GM12864 (cell line): Measurements from ENCODE around the gene ZCCHC13.

Experiments
- DNase-seq: peaks from one replicate; pipeline ENCODE4 v3.0.0-alpha.2; 2011; ENCODE audit warnings: low read depth
- H3K4me3 ChIP-seq: 2 replicates; pipeline ENCODE4 v1.5.1; 2011; ENCODE audit warnings: mild to moderate bottlenecking, low read depth, low read length, control low read depth
- TF ChIP-seq, protein P1 (sequence below): IDR thresholded peaks from 2 replicates; pipeline ENCODE4 v1.5.1; 2011; ENCODE audit warnings: low read depth, mild to moderate bottlenecking, moderate library complexity, low read length, control low read depth, inconsistent platforms; ENCODE audit errors: missing control alignments

The ZCCHC13 gene

DNA sequence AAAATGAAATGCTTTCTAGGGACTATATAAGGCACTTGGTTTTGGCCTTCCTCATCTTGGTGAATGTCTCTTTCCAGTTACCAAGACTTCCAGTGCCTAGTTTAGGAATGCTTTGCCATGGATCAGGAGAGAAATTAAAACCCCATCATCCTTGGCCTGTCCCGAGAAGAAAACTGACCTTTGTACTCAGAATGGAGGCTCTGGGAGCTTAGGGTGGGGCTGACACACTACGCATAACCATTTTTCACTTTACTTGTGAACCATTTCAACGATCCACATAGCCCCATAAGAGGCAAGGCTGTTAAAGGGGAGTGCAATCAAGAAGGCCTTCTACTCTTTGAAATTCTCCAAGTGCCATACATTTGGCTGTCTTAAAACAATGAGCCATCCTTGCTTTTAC is 26.7 kb upstream of the ZCCHC13 start:
- TF ChIP-seq, protein P1, sequence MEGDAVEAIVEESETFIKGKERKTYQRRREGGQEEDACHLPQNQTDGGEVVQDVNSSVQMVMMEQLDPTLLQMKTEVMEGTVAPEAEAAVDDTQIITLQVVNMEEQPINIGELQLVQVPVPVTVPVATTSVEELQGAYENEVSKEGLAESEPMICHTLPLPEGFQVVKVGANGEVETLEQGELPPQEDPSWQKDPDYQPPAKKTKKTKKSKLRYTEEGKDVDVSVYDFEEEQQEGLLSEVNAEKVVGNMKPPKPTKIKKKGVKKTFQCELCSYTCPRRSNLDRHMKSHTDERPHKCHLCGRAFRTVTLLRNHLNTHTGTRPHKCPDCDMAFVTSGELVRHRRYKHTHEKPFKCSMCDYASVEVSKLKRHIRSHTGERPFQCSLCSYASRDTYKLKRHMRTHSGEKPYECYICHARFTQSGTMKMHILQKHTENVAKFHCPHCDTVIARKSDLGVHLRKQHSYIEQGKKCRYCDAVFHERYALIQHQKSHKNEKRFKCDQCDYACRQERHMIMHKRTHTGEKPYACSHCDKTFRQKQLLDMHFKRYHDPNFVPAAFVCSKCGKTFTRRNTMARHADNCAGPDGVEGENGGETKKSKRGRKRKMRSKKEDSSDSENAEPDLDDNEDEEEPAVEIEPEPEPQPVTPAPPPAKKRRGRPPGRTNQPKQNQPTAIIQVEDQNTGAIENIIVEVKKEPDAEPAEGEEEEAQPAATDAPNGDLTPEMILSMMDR = no peak
- DNase-seq = no peak
- H3K4me3 ChIP-seq = no peak overlapping the region

DNA sequence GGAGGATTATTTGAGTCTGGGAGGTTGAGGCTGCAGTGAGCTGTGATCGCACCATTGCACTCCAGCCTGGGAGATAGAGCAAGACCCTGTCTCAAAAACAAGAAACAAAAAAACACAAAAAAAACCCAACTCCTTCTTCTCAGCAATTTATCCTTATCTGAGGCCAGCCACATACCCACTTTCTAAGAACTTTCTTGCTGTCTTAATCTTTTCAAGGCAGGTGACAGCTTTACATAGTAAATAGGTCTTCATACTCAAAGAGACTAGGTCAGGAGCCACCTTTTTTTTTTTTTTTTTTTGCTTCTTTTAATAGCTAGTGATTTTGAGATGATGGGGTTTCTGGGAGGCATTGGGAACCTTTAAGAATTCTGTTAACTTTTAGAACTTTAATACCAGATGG is 26.1 kb upstream of the ZCCHC13 start:
- DNase-seq = no peak
- H3K4me3 ChIP-seq = no peak overlapping the region
- TF ChIP-seq, protein P1 = no peak

DNA sequence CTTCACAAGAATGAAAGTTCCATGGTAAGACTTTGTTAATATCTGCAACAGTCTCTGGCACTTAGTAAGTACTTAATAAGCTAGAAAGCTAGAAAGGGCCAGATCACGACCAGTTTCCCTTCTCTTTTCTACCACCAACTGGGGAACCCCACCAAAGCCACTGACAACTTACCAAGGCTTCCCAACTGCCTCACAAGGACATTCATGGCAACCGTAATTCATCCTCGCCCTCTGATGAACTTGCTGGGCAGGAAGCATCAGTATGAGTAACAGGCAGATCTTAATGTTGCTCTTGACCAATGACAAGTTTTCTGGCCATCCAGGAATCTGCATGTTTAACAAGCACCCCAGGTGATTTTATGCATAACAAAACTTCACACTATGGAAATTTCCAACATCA is 23.2 kb upstream of the ZCCHC13 start:
- TF ChIP-seq, protein P1 = no peak
- no peak overlapping the region for H3K4me3 ChIP-seq
- no peak for DNase-seq

DNA sequence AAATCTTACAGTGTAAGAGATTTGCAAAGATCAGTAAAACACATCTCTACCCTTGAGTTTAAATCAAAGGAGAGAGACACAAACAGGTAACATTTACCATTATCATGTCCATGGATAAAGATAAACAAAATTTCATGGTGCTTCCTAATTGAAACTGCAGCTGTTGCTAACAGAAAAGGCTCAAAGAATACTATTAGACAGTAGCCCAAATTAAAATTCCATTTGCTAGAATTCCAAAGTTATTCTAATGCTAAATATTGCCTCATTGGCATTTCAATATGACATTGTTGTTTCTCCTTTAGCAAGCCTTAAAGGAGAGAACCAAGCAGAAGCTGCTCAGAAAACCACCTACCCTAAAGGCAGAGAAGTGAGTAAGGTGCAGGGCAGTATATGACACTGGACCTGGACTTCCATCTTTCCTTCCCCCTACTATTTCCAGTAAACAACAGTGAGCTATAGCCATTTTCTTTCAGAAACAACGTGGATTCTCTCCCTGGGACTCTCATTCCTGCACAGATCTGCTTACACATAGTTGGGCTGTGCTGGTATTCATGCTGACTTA is 19.5 kb upstream of the ZCCHC13 start:
- DNase-seq = no peak
- TF ChIP-seq, protein P1 = no peak
- no peak overlapping the region for H3K4me3 ChIP-seq

DNA sequence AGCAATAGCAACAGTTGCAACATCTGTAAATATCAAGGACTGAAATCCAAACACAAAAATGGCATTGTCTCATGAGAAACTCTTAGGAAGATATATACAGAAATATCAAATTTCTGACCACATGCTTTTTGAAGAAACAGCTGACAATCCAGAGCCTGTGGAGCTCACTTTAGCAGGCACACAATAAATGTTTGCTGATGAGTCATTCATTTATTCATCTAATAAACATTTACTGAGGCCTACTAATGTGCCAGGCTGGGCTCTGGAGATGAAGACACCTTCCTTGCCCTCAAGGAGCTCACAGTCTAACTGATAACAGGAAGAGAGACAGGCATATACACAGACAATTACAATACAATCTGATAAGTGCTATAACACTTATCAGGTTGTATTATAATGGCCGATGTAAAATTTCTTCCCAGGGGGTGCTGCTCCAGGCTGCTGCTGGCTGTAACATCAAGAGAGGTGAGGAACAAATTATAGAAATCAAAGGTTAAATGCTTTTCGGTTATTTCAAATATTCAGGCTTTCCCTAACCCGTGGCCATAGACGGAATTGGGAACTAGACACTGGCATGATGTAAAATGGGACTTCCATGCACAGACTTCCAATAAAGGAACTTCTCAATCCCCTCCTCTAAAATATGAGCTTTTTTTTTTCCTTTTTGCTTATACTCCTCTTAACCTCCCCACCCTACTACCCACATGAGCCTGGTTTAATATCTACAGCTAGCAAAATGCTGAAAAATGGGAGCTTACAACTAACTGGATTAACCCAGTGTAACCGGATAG is 16.8 kb upstream of the ZCCHC13 start:
- no peak for DNase-seq

DNA sequence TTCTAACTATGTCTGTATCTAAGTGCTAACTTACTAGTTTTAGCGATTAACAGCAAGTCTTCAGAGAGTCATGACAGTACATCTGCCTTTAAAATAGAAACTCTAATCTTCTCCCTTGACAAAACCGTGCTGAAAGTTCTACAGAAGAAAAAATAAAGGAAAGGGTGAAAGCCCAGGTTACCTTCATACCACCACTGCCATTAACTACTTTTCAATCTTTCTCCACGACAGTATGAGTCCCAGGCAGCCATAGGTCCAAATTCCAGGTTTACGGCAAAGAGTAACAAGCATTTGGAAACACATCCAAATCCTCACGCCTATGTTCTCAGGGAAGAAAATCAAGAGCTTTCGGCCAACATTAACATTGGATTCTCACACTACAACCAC is 12.4 kb upstream of the ZCCHC13 start:
- DNase-seq = no peak
- H3K4me3 ChIP-seq = peak overlapping the region; percentile 89
- TF ChIP-seq, protein P1 = no peak

More for the DNA sequence above, 16.8 kb upstream of the ZCCHC13 start:
- H3K4me3 ChIP-seq = no peak overlapping the region
- TF ChIP-seq, protein P1 = no peak
